AG10803 (cell line): ENCODE data around the gene MYL3.

Experiments
- DNase-seq: peaks from one replicate; pipeline ENCODE4 v3.0.0; 2010; ENCODE audit warnings: low read depth
- H3K4me3 ChIP-seq: 2 replicates; pipeline ENCODE4 v1.5.1; 2011; ENCODE audit warnings: mild to moderate bottlenecking, low read length, control low read depth
- CTCF ChIP-seq: conservative IDR thresholded peaks from 2 replicates; pipeline ENCODE4 v1.5.1; 2011; ENCODE audit warnings: mild to moderate bottlenecking, low read length, control low read depth, inconsistent platforms

The MYL3 gene

GRCh38 chr3:46843508-46843907, 19.7 kb downstream of the MYL3 start:
- no peak for DNase-seq
- no peak overlapping the region for H3K4me3 ChIP-seq
- TF ChIP-seq CTCF = no peak

GRCh38 chr3:46840491-46840890, 22.8 kb downstream of the MYL3 start:
- no peak for DNase-seq
- no peak overlapping the region for H3K4me3 ChIP-seq
- TF ChIP-seq CTCF = no peak

GRCh38 chr3:46838301-46838700, 24.9 kb downstream of the MYL3 start:
- no peak for DNase-seq
- H3K4me3 ChIP-seq = no peak overlapping the region
- no peak for TF ChIP-seq CTCF

- no peak for DNase-seq
- no peak overlapping the region for H3K4me3 ChIP-seq
- no peak for TF ChIP-seq CTCF
Measured at GRCh38 chr3:46835491-46835890, 27.8 kb downstream of the MYL3 start.

- DNase-seq = no peak
- no peak for TF ChIP-seq CTCF
- no peak overlapping the region for H3K4me3 ChIP-seq
Measured at GRCh38 chr3:46835054-46835453, 28.2 kb downstream of the MYL3 start.

GRCh38 chr3:46833346-46834300, 29.6 kb downstream of the MYL3 start:
- no peak overlapping the region for H3K4me3 ChIP-seq
- no peak for DNase-seq
- TF ChIP-seq CTCF = no peak

GRCh38 chr3:46831841-46832240, 31.4 kb downstream of the MYL3 start:
- no peak for DNase-seq
- TF ChIP-seq CTCF = no peak
- H3K4me3 ChIP-seq = no peak overlapping the region
